B cell (primary cell): Measurements from ENCODE around the gene SYT13.

Source experiments
- CTCF ChIP-seq: fragments of 200-600 bp; IDR thresholded peaks from one replicate; pipeline ENCODE4 v1.8.0; 2022; ENCODE audit warnings: antibody characterized with exemption, mild to moderate bottlenecking
- EZH2 ChIP-seq: IDR thresholded peaks from 2 replicates; pipeline ENCODE4 v1.6.1; 2012; ENCODE audit warnings: borderline replicate concordance, low read depth, mild to moderate bottlenecking, moderate library complexity, low read length; ENCODE audit not compliant: insufficient read depth, poor library complexity, severe bottlenecking

DNA sequence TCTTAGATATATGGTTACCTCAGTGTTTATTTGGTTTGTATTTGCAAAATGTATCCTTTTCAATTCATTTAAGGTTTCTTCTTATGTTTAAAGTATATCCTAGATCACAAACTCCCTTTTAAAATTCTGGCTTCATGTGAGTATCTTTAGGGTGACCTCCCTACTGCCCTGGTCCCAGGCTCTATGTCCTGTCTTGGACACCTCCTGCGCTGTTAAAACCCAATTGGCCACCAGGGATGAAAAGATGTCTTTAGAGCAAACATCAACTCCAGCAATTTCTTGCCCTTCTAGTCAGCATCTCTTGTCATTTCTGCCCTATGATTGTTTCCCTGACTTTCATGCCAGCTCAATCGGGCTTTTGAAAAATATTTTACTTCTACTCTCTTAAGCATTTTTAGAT is 28.8 kb upstream of the SYT13 start:
- TF ChIP-seq EZH2: no peak
- TF ChIP-seq CTCF: no peak
